ENCODE measurements around the gene HASPIN.

Gene HASPIN

GRCh38 chr17:3690094-3690715, 33.5 kb upstream of the HASPIN start:
- TF ChIP-seq GATA3 (IDR thresholded peaks at IDR 0.05; ENCODE audit: low read depth, low read length) (no peak), GATA2 (IDR thresholded peaks at IDR 0.05; ENCODE audit: low read depth, low read length) (no peak)

- TF ChIP-seq GATA2 (IDR thresholded peaks at IDR 0.05; ENCODE audit: low read depth, low read length) (no peak), GATA3 (IDR thresholded peaks at IDR 0.05; ENCODE audit: low read depth, low read length) (no peak)
These were observed 32.1 kb upstream of the HASPIN start for GRCh38 chr17:3691617-3692067.

DNA sequence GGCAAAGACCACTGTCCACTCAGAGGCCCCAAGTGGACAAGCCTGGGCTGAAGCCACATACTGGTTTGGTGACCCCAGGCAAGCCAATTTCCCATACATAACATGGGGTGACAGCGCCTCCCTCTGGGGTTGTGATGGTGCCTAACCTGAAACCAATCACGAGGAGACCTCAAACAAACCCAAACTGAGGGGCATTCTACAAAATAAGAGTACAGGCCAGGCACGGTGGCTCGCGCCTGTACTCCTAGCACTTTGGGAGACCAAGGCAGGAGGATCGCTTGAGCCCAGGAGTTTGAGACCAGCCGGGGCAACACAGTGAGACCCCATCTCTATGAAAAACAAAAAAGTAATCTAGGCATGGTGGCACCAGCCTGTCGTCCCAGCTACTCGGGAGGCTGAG, 31.4 kb upstream of the HASPIN start:
- no peak for TF ChIP-seq GATA3 (IDR thresholded peaks at IDR 0.05; ENCODE audit: low read depth, low read length)
- TF ChIP-seq GATA2 (IDR thresholded peaks at IDR 0.05; ENCODE audit: low read depth, low read length): no peak

DNA sequence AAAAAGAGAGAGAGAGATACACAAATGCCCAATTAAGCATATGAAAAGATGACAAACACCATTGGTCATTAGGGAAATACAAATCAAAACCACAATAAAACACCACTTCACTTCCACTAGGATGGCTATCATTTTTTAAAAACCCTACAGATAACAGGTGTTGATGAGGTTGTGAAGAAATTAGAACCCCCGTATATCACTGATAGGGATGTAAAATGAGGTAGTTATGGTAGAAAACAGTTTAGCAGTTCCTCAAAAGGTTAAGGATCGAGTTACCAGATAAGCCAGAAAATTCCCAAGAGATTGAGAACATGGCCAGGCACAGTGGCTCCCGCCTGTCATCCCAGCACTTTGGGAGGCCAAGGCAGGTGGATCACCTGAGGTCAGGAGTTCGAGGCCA, 30.6 kb upstream of the HASPIN start:
- TF ChIP-seq GATA3 (IDR thresholded peaks at IDR 0.05; ENCODE audit: low read depth, low read length): no peak
- no peak for TF ChIP-seq GATA2 (IDR thresholded peaks at IDR 0.05; ENCODE audit: low read depth, low read length)

DNA sequence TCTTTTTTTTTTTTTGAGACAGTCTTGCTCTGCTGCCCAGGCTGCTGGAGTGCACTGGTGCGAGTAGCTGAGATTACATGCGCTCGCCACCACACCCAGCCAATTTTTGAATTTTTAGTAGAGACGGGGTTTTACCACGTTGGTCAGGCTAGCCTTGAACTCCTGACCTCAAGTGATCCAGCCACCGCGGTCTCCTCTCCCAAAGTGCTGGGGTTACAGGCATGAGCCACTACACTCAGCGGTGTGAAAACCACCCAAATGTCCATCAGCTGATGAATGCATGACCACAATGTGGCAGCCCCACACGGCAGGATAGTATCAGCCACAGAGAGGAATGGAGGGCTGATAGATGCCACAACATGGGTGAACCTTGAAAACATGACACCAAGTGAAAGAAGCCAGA, 29.9 kb upstream of the HASPIN start:
- TF ChIP-seq GATA3 (IDR thresholded peaks at IDR 0.05; ENCODE audit: low read depth, low read length): no peak
- TF ChIP-seq GATA2 (IDR thresholded peaks at IDR 0.05; ENCODE audit: low read depth, low read length): no peak

GRCh38 chr17:3695129-3695722, 28.5 kb upstream of the HASPIN start:
- TF ChIP-seq GATA2 (IDR thresholded peaks at IDR 0.05; ENCODE audit: low read depth, low read length): no peak
- TF ChIP-seq GATA3 (IDR thresholded peaks at IDR 0.05; ENCODE audit: low read depth, low read length): no peak

DNA sequence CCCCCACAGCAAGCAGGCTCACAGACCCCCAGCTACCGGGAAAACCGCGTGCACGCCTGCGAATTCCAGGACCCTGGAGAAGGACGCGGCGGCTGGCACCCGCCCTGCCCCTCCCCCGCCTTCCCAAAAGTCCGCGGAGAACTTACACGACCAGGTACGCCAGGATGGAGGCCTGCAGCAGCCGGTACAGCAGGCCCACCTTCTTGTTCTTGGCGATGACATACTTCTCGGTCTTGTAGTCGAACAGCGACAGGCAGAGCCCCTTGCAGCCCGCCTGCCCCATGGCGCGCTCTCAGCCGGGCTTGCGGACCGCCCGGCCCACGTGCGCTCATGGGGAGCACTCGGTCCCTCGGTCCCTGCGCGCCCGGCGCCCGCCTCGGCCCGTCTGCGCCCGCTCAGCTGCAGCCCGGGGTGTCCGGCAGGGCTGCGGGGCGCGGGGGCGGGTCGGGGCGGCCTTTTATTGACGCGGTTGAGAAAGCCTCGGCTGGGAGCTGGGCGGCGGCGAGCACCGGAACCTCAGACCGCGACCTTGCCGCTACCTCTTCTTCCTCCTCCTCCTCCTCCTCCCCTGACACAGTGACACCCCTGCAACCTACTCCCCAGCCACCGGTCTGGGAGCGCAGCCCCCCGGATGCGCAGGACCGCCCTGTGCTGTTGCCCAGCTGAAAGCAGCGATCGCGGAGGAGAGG, 27.8 kb upstream of the HASPIN start, which contains the start of gene P2RX5:
Gene P2RX5 (minus strand): TSS at position 433 of the 689 bp plus-strand sequence. CDS start 150 bp downstream, at position 283.
- TF ChIP-seq GATA3 (IDR thresholded peaks at IDR 0.05; ENCODE audit: low read depth, low read length) (no peak), GATA2 (IDR thresholded peaks at IDR 0.05; ENCODE audit: low read depth, low read length) (no peak)

GRCh38 chr17:3697103-3697476, 26.6 kb upstream of the HASPIN start:
- no peak for TF ChIP-seq GATA2 (IDR thresholded peaks at IDR 0.05; ENCODE audit: low read depth, low read length)
- no peak for TF ChIP-seq GATA3 (IDR thresholded peaks at IDR 0.05; ENCODE audit: low read depth, low read length)

DNA sequence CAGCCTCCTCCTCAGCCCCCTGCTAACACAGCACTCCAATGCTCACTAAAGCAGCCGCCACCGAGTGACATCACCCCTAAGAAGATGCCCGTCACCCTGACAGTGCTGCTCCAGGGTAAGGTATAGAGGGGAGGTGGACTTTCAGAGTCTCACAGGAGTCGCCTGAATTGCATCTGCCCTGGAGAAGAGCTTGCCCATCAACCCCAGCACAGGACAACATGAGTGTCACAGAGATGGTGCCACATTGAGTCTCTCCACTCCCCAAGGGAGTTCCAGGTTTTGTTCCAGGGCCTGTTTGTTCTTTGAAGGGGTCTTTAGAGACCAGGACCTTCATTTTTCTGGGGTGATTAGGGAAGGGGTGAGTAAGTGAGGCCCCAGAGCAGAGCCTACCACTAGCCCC, 25.6 kb upstream of the HASPIN start:
- TF ChIP-seq GATA3 (IDR thresholded peaks at IDR 0.05; ENCODE audit: low read depth, low read length) (no peak), GATA2 (IDR thresholded peaks at IDR 0.05; ENCODE audit: low read depth, low read length) (no peak)

GRCh38 chr17:3699951-3700350, 23.8 kb upstream of the HASPIN start:
- no peak for TF ChIP-seq GATA3 (IDR thresholded peaks at IDR 0.05; ENCODE audit: low read depth, low read length)
- no peak for TF ChIP-seq GATA2 (IDR thresholded peaks at IDR 0.05; ENCODE audit: low read depth, low read length)

DNA sequence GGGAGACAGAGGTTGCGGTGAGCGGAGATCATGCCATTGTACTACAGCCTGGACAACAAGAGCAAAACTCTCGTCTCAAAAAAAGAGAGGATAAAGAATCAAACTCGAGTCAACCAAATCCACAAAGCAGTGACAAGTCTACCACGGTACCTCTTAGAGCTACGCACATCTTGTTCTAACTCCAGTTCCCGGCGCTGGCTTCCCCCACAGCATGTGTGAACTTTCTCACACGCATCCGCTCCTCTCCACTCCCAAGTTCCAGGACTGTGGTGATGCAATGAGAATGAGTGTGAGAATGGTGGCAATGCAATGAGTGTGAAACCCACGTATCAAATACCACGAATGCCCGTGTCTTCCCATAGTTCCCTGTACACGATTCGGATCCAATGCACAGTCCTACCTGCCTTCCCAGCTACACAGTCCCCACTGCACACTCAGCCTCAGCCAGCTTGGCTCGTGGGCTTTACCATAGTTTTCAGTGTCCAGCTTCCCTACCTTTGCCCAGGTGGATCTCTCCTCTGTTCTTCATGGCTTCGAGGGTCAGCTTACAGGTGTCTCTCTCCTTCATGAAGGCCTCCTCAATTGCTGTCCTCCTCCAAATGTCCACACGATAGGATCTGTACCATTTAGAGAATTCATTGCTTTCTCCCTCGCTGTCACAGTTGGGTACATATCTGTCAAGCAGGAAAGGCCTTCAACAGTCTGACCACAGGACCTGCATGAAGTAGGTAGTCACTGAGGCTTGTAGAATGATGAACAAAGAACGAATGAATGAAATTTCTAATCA, 18.6 kb upstream of the HASPIN start:
- TF ChIP-seq GATA2 (IDR thresholded peaks at IDR 0.05; ENCODE audit: low read depth, low read length) (no peak), GATA3 (IDR thresholded peaks at IDR 0.05; ENCODE audit: low read depth, low read length) (no peak)

GRCh38 chr17:3708366-3708765, 15.3 kb upstream of the HASPIN start:
- TF ChIP-seq GATA2 (IDR thresholded peaks at IDR 0.05; ENCODE audit: low read depth, low read length): no peak
- TF ChIP-seq GATA3 (IDR thresholded peaks at IDR 0.05; ENCODE audit: low read depth, low read length): no peak

DNA sequence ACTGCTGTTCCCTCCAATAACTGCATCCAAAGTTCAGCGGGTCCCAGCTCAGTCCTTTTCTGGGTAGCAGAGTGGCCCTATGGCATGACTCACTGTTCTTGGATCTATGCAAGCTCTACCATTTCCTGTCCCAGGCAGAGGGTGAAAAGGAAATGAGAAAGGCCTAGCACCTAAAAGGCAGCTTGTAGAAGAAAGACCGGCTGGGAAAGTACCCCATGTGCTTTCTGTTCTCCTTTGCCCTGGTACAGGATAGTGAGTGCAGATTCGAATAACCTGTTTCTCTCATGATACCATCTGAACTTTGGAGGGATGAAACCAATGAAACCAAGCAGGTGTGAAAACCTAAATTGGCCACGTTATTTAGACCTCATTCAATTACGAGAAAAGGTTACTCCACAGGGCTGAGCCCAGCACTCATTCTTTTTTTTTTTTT, 12.7 kb upstream of the HASPIN start:
- no peak for TF ChIP-seq GATA3 (IDR thresholded peaks at IDR 0.05; ENCODE audit: low read depth, low read length)
- no peak for TF ChIP-seq GATA2 (IDR thresholded peaks at IDR 0.05; ENCODE audit: low read depth, low read length)

DNA sequence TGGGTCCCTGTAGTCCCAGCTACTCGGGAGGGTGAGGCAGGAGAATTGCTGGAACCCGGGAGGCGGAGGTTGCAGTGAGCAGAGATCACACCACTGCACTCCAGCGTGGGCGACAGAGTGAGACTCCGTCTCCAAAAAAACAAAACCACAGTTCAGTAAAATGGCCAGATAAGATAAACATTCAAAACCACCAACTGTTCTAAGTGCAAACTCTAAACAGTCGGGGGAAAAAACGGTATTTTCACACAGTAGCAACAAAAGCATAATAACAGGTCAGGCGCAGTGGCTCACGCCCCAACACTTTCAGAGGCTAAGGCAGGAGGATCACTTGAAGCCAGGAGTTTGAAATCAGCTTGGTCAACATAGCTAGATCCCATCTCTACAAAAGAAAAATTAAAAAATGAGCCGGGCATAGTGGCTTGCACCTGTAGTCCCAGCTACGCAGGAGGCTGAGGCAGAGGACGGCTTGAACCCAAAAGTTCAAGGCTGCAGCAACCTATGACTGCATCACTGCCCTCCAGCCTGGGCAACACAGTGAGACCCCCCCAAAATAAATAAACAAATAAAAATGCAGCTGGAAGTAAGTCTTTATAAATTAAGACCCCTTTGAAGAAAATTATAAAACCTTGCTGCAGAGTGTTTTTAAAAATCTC, 10.8 kb upstream of the HASPIN start:
- TF ChIP-seq GATA2 (IDR thresholded peaks at IDR 0.05; ENCODE audit: low read depth, low read length) (no peak), GATA3 (IDR thresholded peaks at IDR 0.05; ENCODE audit: low read depth, low read length) (no peak)
